T47D (cell line): ENCODE measurements around the gene PTH2.

Source experiments
- DNase-seq, 2 experiments: peaks; one replicate each; pipeline versions ENCODE4 v3.0.0 to v3.0.0-alpha.2; 2011 to 2012; ENCODE audit warnings: low read depth in 1 of 2, low spot score in 1 of 2
- JUND ChIP-seq: IDR thresholded peaks from 2 replicates; pipeline ENCODE4 v1.6.1; 2012; ENCODE audit warnings: low read depth
- in situ Hi-C: cut with HindIII; loops from 2 replicates; pipeline ENCODE4 v1.10.0; 2016; ENCODE audit warnings: low sequenced_read_pairs, low pct_unique_long_range_greater_than_20kb

Gene PTH2

DNA sequence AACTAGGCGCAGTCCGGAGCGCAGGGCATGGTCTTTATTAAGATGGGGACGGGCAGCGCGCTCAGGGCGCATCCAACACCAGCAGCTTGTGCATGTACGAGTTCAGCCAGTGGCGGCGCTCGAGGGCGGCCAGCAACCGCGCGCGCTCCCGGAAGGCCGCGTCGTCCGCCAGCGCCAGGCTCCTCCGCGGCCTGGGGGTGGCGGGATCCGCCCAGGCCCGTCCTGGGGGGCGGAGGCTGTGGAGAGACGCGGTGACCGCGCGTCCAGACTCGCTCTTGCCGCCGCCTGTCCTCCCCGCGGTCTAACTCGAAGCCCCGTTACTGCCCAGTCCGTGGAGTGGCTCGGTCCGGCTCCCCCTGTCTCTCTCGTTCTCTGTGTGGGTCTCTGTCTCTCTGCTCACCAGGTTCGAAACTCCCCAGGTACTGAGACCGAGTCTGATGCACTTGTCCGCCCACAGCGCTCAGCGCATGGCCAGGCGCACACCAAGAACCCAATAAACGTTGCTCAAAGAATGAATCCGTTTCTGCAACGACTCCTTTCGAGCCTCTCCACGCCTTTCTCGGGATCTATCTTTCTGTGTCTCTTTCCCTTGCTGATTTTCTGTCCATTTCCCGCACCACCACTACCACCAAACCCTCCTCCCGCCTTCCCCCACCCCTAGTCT lies 702 bp downstream of the PTH2 start:
- no peak for TF ChIP-seq JUND
- peak in 1 of 2 experiments; percentile 57 for DNase-seq
- in situ Hi-C loops, result no loop called here

- no peak for TF ChIP-seq JUND
- DNase-seq, result no peak
- in situ Hi-C loops, result no loop called here
Observed at GRCh38 chr19:49421878-49422202, 1.4 kb downstream of the PTH2 start.

- TF ChIP-seq JUND, result no peak
- DNase-seq, result peak; percentile 76 to 86
- in situ Hi-C loops, result no loop called here
Observed at GRCh38 chr19:49421039-49421877, 2.0 kb downstream of the PTH2 start.

DNA sequence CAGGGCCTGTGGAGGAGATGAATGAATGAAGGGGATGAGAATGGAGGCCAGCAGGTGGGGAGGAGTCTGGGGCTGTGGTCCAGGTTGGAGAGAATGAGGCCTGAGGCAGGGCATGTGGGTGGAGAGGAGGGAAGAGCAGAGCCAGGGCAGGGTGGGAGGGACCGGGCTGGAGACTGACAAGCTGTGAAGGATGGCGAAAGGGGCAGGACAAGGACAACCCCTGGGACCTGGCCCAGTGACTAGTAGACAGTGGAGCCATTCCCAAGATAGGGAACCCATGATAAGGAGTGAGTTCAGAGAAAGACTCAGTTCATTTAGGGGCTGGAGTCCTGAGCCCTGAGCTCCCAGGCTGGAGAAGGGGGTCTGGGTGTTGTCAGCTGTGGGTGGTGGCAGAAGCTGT lies 3.0 kb downstream of the PTH2 start:
- TF ChIP-seq JUND, result no peak
- in situ Hi-C loops, result no loop called here
- no peak for DNase-seq

- in situ Hi-C loops, result no loop called here
- no peak for TF ChIP-seq JUND
- no peak for DNase-seq
Observed at GRCh38 chr19:49419173-49419572, 4.1 kb downstream of the PTH2 start.

GRCh38 chr19:49418511-49418910 lies 4.7 kb downstream of the PTH2 start:
- no peak for DNase-seq
- in situ Hi-C loops, result no loop called here
- no peak for TF ChIP-seq JUND

- in situ Hi-C loops, result no loop called here
- DNase-seq, result no peak
- no peak for TF ChIP-seq JUND
Observed at GRCh38 chr19:49417088-49417487, 6.2 kb downstream of the PTH2 start.

- TF ChIP-seq JUND, result no peak
- no peak for DNase-seq
- in situ Hi-C loops, result no loop called here
Observed at GRCh38 chr19:49415810-49416200, 7.4 kb downstream of the PTH2 start.

DNA sequence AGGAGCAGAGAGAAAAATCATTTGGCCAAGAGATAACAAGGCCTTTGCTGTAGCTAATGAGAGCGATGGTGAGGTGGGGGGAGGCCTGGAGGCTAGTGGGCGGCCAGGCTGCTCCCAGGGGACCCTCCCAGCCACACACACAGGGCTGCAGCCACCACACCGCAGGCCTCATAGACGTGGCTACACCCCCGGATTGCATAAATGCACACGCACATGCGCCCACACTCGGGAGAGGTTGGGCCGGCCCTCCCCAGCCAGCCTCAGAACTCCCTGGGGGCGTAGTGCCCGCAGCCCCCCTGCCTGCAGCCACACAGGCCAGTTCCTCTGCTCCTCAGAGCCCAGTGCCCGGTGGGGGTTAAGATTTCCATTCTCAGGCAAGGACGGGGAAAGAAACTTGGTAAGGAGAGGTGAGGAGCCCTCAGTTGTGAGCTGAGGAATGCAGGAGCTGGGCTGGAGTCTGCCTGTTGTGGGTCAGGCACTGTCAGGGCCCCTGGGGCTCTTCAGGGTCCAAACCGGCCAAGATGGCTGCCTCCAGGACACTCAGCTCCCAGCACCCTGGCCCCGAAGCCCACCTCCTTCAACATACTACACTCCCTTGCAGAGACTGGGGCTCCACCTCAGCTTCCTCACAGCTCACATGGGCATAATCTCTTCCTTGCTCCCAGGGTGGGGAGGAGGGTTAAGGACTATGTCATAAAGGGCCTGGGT lies 8.0 kb downstream of the PTH2 start:
- DNase-seq, result no peak
- in situ Hi-C loops, result no loop called here
- no peak for TF ChIP-seq JUND

DNA sequence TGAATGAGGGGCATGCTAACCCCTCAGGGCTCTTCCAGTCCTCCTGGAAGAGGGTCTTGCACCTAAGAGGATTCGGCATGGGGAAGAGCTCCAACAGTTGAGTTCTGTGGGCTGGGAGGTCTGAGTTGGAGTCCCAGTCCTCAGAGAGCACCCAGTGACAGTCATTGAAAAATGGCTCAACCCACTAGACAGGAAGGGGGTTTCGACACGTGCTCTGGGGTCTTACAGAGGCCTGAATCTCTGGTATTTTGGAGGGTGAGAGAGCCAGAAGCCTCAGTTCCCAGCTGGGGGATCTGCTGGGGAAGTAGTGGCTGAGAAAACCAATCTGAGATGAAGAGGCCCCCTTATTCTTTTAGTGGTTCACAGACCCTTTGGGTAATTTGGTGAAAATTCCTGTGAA lies 9.0 kb downstream of the PTH2 start:
- in situ Hi-C loops, result no loop called here
- DNase-seq, result no peak
- TF ChIP-seq JUND, result no peak

GRCh38 chr19:49413348-49413747 lies 9.9 kb downstream of the PTH2 start:
- no peak for DNase-seq
- TF ChIP-seq JUND, result no peak
- in situ Hi-C loops, result no loop called here

GRCh38 chr19:49411681-49412326 lies 11.4 kb downstream of the PTH2 start:
- no peak for DNase-seq
- TF ChIP-seq JUND, result no peak
- in situ Hi-C loops, result no loop called here
